GM21825 (cell line): Measurements from ENCODE around the gene SLC27A5.

Source experiments
- ATAC-seq: cut with Tn5 transposase; IDR thresholded peaks from one replicate; pipeline ENCODE4 v1.9.1; 2021; ENCODE audit warnings: mild to moderate bottlenecking, moderate library complexity; ENCODE audit not compliant: unreplicated experiment

The SLC27A5 gene

GRCh38 chr19:58511353-58512208 lies at the start of gene SLC27A5:
Gene SLC27A5 (minus strand): TSS chr19:58511992. CDS start chr19:58511955, 37 bp downstream.
- ATAC-seq: no peak

GRCh38 chr19:58560921-58561320 lies 49.1 kb upstream of the SLC27A5 start:
- no peak for ATAC-seq

GRCh38 chr19:58560007-58560887 lies 48.5 kb upstream of the SLC27A5 start:
- ATAC-seq: no peak

GRCh38 chr19:58559275-58560006 lies 47.6 kb upstream of the SLC27A5 start:
- ATAC-seq: no peak

GRCh38 chr19:58558623-58559274 lies 47.0 kb upstream of the SLC27A5 start:
- ATAC-seq: peak; percentile 50

- peak; percentile 1 for ATAC-seq
Observed at GRCh38 chr19:58558066-58558622, 46.4 kb upstream of the SLC27A5 start, which contains the start of gene UBE2M. Gene UBE2M (minus strand): TSS chr19:58558611. CDS start chr19:58558381, 230 bp downstream.

GRCh38 chr19:58557221-58558065 lies 45.7 kb upstream of the SLC27A5 start:
- ATAC-seq: no peak

GRCh38 chr19:58556622-58557220 lies 44.9 kb upstream of the SLC27A5 start:
- no peak for ATAC-seq

GRCh38 chr19:58555920-58556621 lies 44.3 kb upstream of the SLC27A5 start:
- no peak for ATAC-seq

- ATAC-seq: no peak
Observed at GRCh38 chr19:58555369-58555885, 43.6 kb upstream of the SLC27A5 start.

GRCh38 chr19:58554494-58555368 lies 42.9 kb upstream of the SLC27A5 start, which contains the start of gene CHMP2A:
Gene CHMP2A (minus strand): TSS chr19:58555105. CDS start chr19:58554212, 893 bp downstream.
- peak; percentile 39 for ATAC-seq

GRCh38 chr19:58553799-58554493 lies 42.2 kb upstream of the SLC27A5 start:
- ATAC-seq: no peak

GRCh38 chr19:58552655-58553054 lies 40.9 kb upstream of the SLC27A5 start:
- ATAC-seq: no peak

- ATAC-seq: no peak
Observed at GRCh38 chr19:58551577-58552471, 40.0 kb upstream of the SLC27A5 start.

- no peak for ATAC-seq
Observed at GRCh38 chr19:58551123-58551497, 39.3 kb upstream of the SLC27A5 start.
